Measurements from ENCODE around the gene HMCES. TPM values are rescaled to one million over a fixed set of nuclear protein-coding genes. Genes with fewer than 3 reads are reported as not detected.

The HMCES gene
- polyA plus RNA-seq, 1 of the 3 experiments (the other 2 are of a cell fraction), result 32.4 TPM

DNA sequence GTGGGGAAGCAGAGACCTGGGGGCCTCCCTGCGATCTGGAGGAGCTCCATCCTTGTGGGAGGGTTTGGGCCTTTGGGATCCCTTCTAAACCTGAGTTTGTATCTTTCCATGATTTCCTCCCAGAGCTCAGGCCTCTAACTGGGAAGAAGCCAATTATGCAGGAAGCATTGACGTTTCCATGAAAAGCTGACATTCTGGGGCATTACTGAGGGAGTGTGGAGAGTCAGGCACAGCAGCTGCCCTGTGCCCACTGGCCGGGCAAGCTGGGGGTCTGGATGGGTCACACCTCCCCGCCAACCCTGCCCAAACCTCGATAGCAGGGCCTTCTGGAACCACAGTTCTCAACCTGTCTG is 74.9 kb downstream of the HMCES start:
- no peak for TF ChIP-seq GATA2 (CRISPR knock-in tag; IDR thresholded peaks at IDR 0.05)
- no peak for TF ChIP-seq SIN3A (IDR thresholded peaks at IDR 0.05; ENCODE audit: borderline replicate concordance, low read depth, low read length)
- TF ChIP-seq TCF12 (IDR thresholded peaks at IDR 0.05), result no peak
- TF ChIP-seq, protein P1, sequence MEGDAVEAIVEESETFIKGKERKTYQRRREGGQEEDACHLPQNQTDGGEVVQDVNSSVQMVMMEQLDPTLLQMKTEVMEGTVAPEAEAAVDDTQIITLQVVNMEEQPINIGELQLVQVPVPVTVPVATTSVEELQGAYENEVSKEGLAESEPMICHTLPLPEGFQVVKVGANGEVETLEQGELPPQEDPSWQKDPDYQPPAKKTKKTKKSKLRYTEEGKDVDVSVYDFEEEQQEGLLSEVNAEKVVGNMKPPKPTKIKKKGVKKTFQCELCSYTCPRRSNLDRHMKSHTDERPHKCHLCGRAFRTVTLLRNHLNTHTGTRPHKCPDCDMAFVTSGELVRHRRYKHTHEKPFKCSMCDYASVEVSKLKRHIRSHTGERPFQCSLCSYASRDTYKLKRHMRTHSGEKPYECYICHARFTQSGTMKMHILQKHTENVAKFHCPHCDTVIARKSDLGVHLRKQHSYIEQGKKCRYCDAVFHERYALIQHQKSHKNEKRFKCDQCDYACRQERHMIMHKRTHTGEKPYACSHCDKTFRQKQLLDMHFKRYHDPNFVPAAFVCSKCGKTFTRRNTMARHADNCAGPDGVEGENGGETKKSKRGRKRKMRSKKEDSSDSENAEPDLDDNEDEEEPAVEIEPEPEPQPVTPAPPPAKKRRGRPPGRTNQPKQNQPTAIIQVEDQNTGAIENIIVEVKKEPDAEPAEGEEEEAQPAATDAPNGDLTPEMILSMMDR (IDR thresholded peaks at IDR 0.05), result no peak
- TF ChIP-seq MXI1 (IDR thresholded peaks at IDR 0.05; ENCODE audit: low read depth, low read length), result no peak
- TF ChIP-seq FOXJ3 (CRISPR knock-in tag; IDR thresholded peaks at IDR 0.05), result no peak
- TF ChIP-seq RXRA (IDR thresholded peaks at IDR 0.05; ENCODE audit: borderline replicate concordance, low read depth), result no peak
- TF ChIP-seq SMC3 (IDR thresholded peaks at IDR 0.05; ENCODE audit: low read depth, low read length), result no peak
- no peak for TF ChIP-seq JUND (IDR thresholded peaks at IDR 0.05)
- no peak for TF ChIP-seq NRF1 (IDR thresholded peaks at IDR 0.05; ENCODE audit: low read depth, low read length)
- TF ChIP-seq TAF1 (IDR thresholded peaks at IDR 0.05; ENCODE audit: borderline replicate concordance, low read depth, low read length), result no peak
- no peak for TF ChIP-seq ELF1 (IDR thresholded peaks at IDR 0.05)
- no peak for TF ChIP-seq MAX (IDR thresholded peaks at IDR 0.05; ENCODE audit: low read depth)
- TF ChIP-seq NFIC (IDR thresholded peaks at IDR 0.05; ENCODE audit: borderline replicate concordance), result no peak
- TF ChIP-seq FOXM1 (IDR thresholded peaks at IDR 0.05; ENCODE audit: low read depth), result no peak
- no peak for TF ChIP-seq GABPA (IDR thresholded peaks at IDR 0.05; ENCODE audit: low read depth)
- TF ChIP-seq, protein P2, sequence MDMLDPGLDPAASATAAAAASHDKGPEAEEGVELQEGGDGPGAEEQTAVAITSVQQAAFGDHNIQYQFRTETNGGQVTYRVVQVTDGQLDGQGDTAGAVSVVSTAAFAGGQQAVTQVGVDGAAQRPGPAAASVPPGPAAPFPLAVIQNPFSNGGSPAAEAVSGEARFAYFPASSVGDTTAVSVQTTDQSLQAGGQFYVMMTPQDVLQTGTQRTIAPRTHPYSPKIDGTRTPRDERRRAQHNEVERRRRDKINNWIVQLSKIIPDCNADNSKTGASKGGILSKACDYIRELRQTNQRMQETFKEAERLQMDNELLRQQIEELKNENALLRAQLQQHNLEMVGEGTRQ (IDR thresholded peaks at IDR 0.05; ENCODE audit: borderline replicate concordance, low read depth, low read length), result no peak
- TF ChIP-seq TEAD4 (IDR thresholded peaks at IDR 0.05; ENCODE audit: borderline replicate concordance, insufficient read depth), result no peak
- Histone ChIP-seq H3K79me2 (ENCODE audit: insufficient read depth) (no peaks in the 10 kb centered on the region), H3K4me1 (ENCODE audit: control insufficient read depth in 1 of 2, insufficient read depth in 2 of 2, low read depth in 1 of 2, low read length in 1 of 2) (peaks cover 0 to 10% of the 10 kb centered on the region in 2 experiments; a peak in 1 of 4 replicates), H3K27me3 (ENCODE audit: insufficient read depth) (no peaks in the 10 kb centered on the region), H3F3A (replicated peaks; ENCODE audit: insufficient read depth) (no peaks in the 10 kb centered on the region), H3K9me3 (no peaks in the 10 kb centered on the region), H2AFZ (ENCODE audit: low read depth) (no peak overlapping the region), H4K20me1 (ENCODE audit: insufficient read depth) (no peaks in the 10 kb centered on the region), H3K36me3 (replicated peaks in 1 of 2; ENCODE audit: control insufficient read depth in 1 of 2, insufficient read depth in 2 of 2, low read length in 1 of 2) (no peaks in the 10 kb centered on the region), H3K4me2 (no peak overlapping the region), H3K4me3 (ENCODE audit: low read depth in 2 of 2, low read length in 1 of 2) (no peak overlapping the region), H3K9ac (no peak overlapping the region), H3K27ac (ENCODE audit: low read depth in 2 of 2, low read length in 1 of 2) (no peak overlapping the region), H3K9me2 (no peaks in the 10 kb centered on the region)
- ChIA-PET CTCF (interaction anchor here (1.2 to 1.5 kb wide), 2 partner anchors 37 to 589 kb away, joined by 3 to 4 read pairs; no protein-coding TSS in a partner anchor), POLR2A (interaction anchor here (1.0 kb wide), 1 partner anchor 37 kb away, joined by 4 read pairs; a partner anchor contains a TSS)
- DNase-seq, result no peak
- WGBS (ENCODE audit: low lambda C conversion rate), result 68% methylated on average over 4 of the region's 5 CpGs

Small RNA genes lying within 50 kb of the gene (small RNA-seq; reads per million reads assigned to genes)
- gene MIR6826, result 0 to 4.6 (median 0) reads per million in 7 experiments

Other genes with a start within 250 kb of the HMCES start
- gene GP9, start 218.1 kb upstream of the HMCES start, polyA plus RNA-seq (2012; rRNA removed), result not detected in 2 replicates
- 8.9 and 9.5 TPM in 2 replicates for gene RAB43, start 157.1 kb upstream of the HMCES start, polyA plus RNA-seq (2012; rRNA removed)
- 20.9 and 22.3 TPM in 2 replicates for gene ISY1, start 117.8 kb upstream of the HMCES start, polyA plus RNA-seq (2012; rRNA removed)
- 240 and 279 TPM in 2 replicates for gene CNBP, start 95.0 kb upstream of the HMCES start, polyA plus RNA-seq (2012; rRNA removed)
- gene COPG1, start 29.3 kb upstream of the HMCES start, polyA plus RNA-seq (2012; rRNA removed), result 111 and 114 TPM in 2 replicates
- gene EFCAB12, start 149.8 kb downstream of the HMCES start, polyA plus RNA-seq (2012; rRNA removed), result 0.26 and 0.38 TPM in 2 replicates
- 11.1 and 11.7 TPM in 2 replicates for gene MBD4, start 161.1 kb downstream of the HMCES start, polyA plus RNA-seq (2012; rRNA removed)
- gene IFT122, start 161.4 kb downstream of the HMCES start, polyA plus RNA-seq (2012; rRNA removed), result 20.1 and 20.8 TPM in 2 replicates
- not detected in 2 replicates for gene RHO, start 249.8 kb downstream of the HMCES start, polyA plus RNA-seq (2012; rRNA removed)